GM18507 (cell line): ENCODE measurements around the gene CNNM4.

ENCODE experiments used
- DNase-seq: peaks from one replicate; pipeline ENCODE4 v3.0.0; 2011; ENCODE audit warnings: low read depth; ENCODE audit not compliant: insufficient read length; ENCODE audit errors: extremely low spot score
- FAIRE-seq: peaks from 2 replicates; lab custom pipeline; 2011; peaks lifted over from hg19 to GRCh38; lab: Jason Lieb, UNC

The CNNM4 gene

DNA sequence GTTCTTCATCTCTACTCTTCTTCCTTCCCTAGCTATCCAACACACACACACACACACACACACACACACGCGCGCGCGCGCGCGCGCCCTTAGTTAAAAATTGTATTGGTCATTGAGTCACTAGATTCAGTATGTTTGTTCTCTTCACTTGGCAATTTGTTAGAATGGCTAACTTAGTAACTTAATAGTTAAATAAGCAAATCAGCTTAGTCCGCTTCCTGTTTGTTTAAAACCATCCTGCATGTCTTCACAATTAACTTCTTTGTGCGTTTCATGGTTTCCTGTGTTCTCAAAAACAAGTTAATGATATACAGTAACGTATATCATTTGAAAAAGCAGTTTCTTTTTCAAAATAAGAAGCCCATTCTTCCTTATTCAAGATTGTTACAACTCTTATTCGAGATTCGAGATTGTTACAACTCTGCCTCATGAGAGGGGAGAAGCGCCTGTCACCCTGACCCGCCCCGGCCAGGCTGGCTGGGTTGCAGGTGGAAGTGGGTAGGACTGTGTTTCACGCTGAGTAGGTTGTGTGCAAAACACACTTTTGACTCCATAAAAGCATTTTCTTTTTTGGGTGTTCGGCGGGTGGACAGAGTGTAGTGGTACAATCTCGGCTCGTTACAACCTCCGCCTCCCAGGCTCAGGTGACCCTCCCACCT is 45.9 kb downstream of the CNNM4 start:
- DNase-seq (peak; percentile 47), FAIRE-seq (peak; percentile 91)

DNA sequence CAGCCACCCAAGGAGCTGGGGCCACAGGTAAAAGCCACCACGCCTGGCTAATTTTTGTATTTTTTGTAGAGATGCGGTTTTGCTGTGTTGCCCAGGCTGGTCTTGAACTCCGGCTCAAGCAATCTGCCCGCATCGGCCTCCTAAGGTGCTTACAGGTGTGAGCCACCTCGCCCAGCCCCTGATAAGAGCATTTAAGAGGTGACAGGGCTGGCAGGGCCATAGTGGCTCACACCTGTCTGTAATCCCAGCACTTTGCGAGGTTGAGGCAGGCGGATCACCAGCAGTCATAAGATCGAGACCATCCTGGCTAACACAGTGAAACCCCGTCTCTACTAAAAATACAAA is 46.4 kb downstream of the CNNM4 start:
- FAIRE-seq = no peak
- no peak for DNase-seq

DNA sequence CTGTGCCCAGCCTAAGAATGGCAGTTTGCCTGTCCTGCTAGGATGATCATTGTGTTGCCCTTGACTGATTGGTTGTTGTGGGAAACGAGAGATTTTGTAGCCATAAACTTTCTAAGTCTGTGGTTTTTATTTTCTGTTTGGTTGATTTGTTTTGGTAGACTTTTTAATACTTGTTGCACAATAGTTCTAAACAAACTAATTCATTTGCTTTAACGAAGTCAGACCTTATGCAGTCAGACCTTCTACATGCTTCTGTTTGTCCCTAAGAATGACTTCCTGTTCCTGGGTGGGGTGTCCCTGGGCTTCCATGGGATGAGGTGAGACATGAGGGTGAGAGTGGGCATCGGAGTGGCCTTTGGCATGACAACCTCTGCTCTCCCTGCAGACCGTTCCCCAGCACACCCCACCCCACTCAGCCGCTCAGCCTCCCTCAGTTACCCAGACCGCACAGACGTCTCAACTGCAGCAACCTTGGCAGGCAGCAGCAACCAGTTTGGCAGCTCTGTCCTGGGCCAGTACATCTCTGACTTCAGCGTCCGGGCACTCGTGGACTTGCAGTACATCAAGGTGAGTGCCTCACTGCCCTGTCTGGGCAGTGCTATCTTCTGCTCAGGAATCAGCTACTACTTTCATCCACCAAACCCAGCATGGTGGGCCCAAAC is 47.6 kb downstream of the CNNM4 start:
- FAIRE-seq (no peak), DNase-seq (no peak)

DNA sequence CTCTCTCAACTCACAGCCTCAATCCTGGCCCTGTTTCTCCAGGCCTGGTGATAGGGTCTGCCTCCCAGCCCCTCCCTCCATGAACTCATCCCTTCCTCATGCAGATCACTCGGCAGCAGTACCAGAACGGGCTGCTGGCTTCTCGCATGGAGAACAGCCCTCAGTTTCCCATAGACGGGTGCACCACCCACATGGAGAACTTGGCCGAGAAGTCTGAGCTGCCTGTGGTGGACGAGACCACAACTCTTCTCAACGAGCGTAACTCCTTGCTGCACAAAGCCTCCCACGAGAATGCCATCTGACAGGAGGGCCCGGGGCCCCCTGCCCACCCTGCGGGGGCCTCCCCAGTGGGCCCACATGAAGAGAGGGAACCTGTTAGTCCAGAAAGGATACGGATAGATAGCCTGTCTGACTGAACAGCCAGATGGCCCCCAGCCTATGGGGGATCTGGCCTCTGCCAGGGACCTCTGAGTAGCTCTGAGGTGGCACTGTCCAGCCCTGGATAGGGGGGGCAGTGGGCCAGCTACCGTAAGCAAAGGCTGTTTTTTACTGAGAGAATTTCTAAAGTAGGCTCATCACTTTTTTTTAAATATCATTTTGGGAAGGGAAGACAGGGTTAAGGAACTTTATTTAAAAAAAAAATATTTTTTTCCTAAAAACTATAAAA is 48.6 kb downstream of the CNNM4 start:
- DNase-seq = no peak
- FAIRE-seq = no peak

DNA sequence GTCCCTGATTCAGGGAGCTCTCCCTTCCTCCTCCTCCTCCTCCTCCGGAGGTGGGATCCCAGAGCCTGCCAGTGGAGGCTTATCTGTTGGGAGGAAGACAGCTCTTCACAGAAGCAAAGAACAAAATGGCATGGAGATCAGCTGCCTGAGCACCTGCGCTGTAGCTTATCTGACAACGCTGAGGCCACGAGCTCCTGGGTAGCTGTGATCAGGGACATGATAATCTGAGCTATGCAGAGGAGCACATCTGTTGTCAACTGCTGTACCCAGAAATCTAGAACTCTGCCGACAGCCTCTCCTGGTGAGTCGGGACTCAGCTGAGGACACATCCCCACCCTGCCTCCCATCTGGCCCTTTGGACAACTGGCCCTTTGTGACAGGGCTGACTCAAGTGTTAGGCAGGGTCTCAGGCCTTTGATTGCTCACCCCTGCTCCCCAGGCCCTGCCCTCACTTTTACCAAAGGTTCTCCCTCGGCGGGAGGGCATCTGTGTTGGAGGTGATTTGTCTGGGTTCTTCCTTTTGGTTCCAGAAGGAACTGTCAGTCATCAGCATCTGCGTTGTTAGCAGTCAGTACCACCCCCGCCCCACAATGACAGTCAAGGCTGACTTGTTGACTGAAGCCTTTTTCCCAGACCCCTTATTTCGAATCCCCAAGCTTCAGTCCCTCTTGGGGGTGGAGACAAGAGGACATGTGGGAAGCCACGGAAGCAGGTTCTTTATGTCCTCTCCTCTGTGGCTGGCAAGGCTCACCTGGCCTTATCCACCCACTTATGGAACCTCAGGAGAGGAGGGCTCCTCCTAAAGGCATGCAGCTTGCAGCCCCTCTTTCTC is 49.5 kb downstream of the CNNM4 start:
- no peak for DNase-seq
- FAIRE-seq = no peak

DNA sequence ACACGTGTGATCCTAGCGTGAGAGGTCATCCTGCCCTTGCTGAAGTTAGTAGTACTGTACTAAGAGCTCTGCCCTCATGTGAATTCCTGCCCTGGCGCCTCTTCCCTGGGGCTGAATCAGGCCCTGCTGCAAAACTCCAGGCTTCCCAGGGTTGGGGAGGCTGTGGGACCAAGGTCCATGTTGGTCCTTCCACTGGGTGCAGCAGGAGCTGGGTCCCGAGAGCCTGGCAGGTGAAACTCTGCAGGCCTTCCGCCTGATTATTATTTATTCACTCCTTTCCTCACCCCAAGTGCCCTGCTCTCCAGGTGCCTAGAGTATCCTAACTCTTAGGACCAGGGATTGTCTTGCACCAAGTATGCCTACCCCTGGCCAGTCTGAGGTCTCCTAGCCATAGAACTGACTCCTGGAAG is 50.1 kb downstream of the CNNM4 start:
- no peak for FAIRE-seq
- DNase-seq = no peak

DNA sequence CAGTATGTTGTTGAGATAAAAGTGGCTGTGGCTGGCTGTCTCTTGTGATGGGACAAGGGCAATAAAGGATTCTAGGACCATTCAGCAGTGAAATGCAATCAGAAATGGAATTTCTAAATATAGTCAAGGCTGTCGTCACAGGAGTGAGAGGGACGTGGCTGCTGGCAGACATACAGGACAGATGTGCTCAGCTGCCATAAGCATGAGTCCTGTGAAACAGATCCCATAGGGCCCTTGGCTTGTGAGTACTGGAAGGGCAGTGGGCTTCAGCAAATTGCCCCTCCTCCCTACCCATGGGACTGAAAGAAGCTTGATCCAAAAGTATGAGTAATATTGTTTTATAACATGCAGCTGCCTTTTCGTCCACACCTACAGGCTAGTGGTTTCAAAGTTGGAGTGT is 51.2 kb downstream of the CNNM4 start:
- no peak for DNase-seq
- FAIRE-seq = no peak

DNA sequence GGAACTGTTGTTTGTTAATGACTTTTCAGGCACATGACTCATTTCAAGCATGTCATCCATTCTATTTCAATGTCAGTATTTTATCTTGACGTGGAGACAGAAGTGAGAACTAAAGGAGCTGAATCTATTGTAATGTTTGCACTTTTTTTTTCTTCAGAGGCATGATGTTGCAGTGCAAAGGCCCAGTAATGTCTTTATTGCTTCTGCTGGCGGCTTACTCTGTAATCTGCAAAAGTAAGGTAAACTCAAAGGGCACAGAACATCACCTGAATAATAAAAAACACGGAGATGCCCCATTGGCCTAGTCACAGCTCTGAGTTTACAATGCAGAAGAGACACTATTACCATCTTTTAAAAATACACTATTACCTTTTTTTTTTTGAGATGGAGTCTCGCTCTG is 53.0 kb downstream of the CNNM4 start:
- DNase-seq = no peak
- no peak for FAIRE-seq

DNA sequence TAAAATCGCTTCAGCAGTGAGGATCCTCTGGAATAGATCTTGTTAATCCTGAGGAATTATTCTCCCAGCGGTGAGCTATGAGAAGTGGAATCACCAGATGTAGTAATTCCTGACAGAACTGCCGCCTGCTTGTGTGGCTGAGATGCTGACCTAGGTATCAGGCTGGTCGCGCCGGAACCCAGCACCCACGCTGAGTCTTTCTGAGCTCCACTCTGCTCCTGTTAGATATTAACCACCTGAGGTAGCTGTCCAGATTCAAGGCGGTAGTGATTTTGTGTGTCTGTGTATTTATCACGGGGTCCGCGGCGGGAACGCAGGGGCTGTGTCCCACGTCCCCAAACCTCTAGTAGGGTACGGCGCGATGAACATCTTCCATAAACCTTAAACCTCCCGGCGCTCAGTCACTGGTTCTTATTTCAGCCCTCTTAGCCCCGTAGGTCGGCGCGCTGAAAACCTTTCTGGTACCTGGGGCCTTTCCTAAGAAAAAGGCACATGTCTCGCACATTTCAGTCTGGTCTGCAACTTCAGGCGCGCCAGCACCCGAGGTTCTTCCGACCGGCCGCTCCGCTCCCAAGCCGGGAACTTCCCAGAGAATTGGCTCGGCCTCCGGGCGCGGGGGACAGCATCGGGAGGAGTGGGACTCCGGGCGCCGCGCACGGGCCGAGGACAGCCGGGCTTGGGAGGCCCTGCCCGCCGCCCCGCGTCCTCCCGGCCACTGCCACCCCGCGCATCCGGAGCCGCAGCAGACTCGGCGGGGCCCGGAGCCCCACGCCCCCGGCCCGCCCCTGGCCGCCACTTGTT is 54.8 kb downstream of the CNNM4 start:
- FAIRE-seq = peak; percentile 72
- DNase-seq = no peak

DNA sequence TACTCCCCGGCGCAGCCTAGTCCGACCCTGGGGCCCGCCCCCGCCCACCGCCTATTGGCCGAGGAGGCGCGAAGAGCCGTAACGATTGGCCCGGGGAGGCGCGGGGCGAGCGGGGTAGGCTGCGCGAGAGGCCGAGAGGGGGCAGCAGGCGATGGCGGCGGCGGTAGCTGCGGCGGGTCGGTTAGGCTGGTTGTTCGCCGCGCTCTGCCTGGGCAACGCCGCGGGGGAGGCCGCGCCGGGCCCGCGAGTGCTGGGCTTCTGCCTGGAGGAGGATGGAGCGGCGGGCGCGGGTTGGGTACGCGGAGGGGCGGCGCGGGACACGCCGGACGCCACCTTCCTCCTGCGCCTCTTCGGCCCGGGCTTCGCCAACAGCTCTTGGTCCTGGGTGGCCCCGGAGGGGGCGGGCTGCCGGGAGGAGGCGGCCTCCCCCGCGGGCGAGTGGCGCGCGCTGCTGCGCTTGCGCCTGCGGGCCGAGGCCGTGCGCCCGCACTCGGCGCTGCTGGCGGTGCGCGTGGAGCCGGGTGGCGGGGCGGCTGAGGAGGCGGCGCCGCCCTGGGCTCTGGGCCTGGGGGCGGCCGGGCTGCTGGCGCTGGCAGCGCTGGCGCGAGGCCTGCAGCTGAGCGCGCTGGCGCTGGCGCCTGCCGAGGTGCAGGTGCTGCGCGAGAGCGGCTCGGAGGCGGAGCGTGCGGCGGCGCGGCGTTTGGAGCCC is 55.6 kb downstream of the CNNM4 start, which contains the start of gene CNNM3:
TSS of gene CNNM3 (plus strand) at position 142 of the 709 bp plus-strand sequence. CDS start at position 152, 10 bp downstream.
- DNase-seq (peak; percentile 98), FAIRE-seq (peak; percentile 66)

DNA sequence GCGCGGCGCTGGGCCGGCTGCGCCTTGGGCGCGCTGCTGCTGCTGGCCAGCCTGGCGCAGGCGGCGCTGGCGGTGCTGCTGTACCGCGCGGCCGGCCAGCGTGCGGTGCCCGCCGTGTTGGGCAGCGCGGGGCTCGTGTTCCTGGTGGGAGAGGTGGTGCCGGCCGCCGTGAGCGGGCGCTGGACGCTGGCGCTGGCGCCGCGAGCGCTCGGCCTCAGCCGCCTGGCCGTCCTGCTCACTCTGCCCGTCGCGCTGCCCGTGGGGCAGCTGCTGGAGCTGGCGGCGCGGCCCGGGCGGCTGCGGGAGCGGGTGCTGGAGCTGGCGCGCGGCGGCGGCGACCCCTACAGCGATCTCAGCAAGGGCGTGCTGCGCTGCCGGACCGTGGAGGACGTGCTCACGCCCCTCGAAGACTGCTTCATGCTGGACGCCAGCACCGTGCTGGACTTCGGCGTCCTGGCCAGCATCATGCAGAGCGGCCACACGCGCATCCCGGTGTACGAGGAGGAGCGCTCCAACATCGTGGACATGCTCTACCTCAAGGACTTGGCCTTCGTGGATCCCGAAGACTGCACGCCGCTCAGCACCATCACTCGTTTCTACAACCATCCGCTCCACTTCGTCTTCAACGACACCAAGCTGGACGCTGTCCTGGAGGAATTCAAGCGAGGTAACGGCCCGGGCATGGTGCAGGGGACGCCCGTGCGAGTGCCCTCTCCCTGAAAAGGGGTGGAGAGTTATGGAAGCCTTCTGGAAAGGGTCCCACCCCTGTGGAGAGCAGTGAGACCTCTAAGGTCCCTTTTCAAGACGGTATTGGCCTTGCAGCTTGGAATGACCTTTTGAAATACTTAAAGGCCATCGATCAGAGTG is 56.4 kb downstream of the CNNM4 start:
- FAIRE-seq (no peak), DNase-seq (no peak)

DNA sequence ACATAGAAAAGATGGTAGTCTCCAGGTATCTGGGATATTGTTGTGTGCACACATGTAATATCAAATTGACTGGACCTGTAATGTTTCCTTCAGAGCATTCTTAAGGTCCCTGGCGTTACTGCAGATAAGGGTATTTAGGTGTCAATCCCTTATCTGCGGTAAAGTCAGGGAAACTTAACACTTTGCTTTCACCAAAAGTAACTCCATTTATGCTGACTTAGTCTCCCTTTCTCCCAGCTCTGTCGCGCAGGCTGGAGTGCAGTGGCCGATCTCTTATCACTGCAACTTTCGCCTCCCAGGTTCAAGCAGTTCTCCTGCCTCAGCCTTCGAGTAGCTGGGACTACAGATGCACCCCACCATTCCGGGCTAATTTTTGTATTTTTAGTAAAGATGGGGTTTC is 57.2 kb downstream of the CNNM4 start:
- DNase-seq (no peak), FAIRE-seq (no peak)

DNA sequence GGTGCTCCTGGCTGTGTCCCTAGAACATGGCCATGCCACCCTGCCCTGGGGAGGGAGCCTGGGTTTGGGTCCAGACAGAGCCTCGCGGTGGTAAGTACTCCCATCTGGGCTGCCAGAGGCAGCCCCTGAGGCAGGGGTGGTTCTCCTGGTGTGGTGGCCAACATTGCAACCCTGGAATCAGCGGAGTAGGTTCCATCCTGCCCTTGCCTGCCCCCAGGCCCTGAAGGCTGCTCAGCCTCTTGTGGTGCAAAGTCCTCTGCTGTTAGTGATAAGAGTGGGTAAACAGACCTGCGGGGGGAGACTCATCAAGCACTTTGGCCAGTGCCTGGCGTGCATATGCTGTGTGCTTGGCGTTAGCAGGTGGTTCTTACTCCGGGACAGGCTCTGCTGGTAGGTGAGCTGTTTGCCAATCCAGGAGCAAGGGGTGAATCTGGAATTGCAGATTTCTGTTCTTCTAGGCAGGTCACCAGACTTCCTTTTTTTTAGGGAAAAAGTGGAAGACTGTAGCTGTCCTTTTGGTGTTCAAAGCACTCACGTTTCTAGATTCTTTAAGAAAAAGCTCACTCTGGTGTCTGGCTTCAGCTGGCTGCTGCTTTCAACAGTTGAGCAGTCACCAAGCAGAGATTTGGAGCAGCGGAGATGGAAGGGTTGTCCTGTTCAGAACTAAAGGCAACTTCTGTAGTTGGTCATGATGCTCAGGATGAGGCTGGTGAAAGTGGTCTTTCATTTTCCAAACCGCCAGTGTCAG is 58.6 kb downstream of the CNNM4 start:
- no peak for FAIRE-seq
- no peak for DNase-seq

DNA sequence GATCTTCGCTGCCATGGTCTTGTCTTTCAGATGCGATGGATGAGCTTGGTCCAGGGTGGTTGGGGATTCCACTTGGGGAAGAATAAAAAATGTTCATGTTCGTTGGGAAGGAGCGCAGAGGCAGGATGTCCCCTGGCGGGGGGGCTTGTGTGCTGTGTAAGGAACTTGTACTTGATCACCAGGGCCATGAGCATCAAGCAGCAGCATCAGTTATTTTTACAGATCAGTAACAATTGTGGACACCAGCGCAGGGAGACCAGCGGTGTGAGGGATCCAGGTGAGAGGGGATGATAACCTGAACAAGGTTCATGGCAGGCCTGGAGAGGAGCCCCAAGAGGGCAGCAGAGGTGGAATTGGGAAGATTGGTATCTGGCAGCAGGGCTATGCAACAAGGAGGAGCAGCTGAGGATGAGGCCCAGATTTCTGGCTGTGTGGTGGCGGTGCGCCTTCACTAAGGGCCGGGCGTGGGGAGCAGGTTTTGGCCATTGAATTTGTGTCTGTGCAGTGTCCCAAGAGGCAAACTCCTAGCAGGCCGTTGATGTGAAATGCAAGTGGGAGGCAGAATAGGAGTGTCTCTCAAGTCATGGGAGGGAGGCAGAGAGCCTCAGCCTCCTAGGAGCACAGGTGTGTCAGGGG is 59.3 kb downstream of the CNNM4 start:
- DNase-seq (no peak), FAIRE-seq (no peak)

DNA sequence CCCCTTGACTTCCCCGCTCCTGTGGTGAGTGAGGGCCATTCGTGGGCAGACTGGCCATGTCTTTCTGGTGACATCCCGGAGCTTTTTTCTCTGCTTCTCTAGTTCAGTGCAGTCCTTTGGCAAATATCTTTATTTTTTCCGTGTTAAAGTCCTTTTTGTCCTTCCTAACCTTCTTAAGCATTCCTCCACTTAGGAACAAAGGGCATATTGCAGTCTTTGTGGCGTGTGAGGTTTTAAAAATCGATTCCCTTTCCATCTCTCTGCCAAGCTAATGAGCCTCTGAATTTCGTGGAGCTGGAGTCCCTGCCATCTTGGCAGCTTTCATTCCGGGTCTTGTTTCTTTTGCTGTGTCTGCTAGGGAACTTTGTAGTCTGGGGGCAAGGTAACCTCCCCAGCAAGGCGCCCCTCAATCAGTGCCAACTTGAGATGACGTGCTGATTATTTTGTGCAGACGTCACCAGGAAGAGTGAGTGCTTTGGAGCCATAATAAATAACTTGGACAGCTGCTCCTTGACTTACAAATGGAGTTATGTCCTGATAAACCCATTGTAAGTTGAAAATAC is 60.5 kb downstream of the CNNM4 start:
- FAIRE-seq = no peak

DNA sequence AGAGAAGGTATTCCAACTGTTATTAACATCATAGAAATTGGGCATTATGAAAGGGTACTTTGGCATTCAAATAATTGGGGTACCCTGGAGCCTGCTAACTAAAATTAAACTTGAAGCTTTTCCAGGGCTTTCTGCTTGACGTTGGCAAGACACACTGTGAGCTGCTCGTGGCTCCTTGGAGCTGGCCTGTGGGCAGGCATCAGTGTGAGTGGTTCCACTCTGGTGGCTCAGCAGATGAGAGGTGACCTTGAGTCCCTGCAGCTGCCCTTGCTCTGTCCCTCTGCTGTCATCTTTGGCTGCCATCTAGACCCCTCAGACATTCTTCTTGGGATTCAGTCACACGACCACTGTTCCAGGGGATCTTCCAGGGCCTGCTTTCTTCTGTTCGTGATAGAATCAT is 62.1 kb downstream of the CNNM4 start:
- FAIRE-seq = no peak
- DNase-seq = no peak

More for the DNA sequence above, 60.5 kb downstream of the CNNM4 start:
- DNase-seq = no peak
